NT2/D1 (cell line): ENCODE results near the gene ZNF70.

Experiments
- SUZ12 ChIP-seq: IDR thresholded peaks from 2 replicates; pipeline ENCODE4 v1.6.1; 2011; ENCODE audit not compliant: insufficient read length, insufficient read depth; ENCODE audit errors: extremely low read depth
- YY1 ChIP-seq: IDR thresholded peaks from 2 replicates; pipeline ENCODE4 v1.6.1; 2011; ENCODE audit not compliant: insufficient read length, insufficient read depth
- ZNF274 ChIP-seq: IDR thresholded peaks from 2 replicates; pipeline ENCODE4 v1.6.1; 2011; ENCODE audit warnings: mild to moderate bottlenecking, low read depth, low read length

GRCh38 chr22:23782703-23783102 is 31.8 kb upstream of the ZNF70 start:
- TF ChIP-seq YY1 (no peak), SUZ12 (no peak), ZNF274 (no peak)
